Activated naive CD4-positive, alpha-beta T cell treated with anti-CD3 and anti-CD28 coated beads, Interleukin-2, amount 50 U/mL, for 16 hours (primary cell): ENCODE results near the gene BMAL1.

Experiments
- DNase-seq: peaks from one replicate; pipeline ENCODE4 v3.0.0-alpha.2; 2020

BMAL1 gene

DNA sequence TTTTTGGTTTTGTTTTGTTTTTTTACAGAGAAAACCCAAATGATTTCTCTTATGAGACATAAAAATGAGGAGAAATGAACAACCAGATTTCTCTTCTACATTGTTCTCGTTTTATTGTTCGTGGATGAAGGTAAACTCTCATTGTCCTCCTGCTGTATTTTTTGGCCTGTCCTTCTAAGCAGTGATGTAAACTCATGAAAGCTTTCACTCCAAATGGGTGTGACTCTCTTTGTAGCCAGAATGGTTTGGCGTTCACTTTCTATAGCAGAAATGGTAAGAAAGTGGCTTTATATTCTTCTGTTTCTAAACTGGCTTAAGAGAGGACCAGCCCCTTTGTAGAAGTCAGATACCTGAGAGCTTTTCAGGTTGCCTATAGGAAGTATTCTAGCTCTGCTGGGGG lies 15.5 kb upstream of the BMAL1 start:
- DNase-seq = no peak

DNA sequence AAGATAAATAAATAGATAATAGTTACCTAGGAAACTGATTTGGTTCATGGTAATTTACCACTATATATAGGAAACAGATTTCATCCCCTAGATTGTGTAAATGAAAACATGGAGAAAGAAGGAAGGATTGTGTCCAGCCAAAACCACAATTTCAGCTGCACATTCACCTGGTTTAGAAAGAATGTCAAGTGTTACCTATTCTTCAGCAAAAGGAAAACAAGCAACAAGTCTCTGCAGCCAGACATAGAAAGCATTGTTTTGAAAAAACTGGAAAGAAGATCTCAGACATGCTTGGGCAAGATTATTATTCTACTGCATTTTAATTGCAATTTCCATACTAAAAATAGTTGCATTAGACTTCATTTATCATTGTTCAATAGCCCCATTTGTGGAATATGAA lies 8.8 kb upstream of the BMAL1 start:
- no peak for DNase-seq

DNA sequence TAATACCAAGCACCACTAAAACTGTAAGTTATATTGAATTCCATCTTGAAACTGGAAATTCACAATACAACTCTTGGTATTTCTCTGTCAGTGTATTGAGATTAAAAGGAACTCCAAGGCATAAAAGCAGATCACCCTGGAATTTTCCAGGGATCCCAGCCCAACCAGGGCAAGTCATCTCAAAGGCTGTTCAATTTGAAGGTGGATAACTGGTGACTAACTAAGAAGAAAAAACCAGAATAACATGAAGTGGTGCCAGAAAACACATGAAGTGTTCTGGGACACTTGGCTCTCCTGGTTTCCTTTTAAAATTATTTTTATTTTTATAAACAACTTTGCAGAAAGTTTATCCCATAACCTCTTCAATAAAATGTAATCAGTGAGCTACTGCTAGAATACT lies 7.8 kb upstream of the BMAL1 start:
- no peak for DNase-seq

DNA sequence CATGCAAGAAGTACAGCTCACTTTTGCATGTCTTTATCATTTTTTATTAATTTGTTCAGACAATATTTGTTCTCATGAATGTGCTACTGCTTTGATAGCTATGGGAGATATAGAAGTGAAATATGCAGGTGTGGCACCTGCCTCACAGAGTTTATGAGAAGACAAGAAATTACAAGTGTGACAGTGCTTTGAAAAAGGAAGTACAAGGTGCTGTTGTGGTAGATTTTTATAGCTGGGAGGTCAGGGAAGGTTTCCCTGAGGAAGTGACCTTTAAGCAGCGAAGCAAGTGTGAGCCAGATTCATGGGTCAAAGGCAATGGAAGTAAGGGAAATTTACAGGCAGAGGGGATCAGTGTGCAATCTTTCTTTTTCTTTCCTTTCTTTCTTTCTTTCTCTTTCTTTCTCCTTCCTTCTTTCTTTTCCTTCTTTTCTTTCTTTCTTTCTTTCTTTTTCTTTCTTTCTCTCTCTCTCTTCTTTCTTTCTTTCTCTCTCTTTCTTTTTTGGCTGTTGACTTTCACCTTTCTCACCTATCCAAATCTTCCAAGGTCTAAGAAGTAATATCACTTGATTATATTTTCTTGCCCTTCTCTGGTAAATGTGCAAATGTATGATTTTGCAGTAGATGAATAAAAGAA lies 6.4 kb upstream of the BMAL1 start:
- DNase-seq = no peak

DNA sequence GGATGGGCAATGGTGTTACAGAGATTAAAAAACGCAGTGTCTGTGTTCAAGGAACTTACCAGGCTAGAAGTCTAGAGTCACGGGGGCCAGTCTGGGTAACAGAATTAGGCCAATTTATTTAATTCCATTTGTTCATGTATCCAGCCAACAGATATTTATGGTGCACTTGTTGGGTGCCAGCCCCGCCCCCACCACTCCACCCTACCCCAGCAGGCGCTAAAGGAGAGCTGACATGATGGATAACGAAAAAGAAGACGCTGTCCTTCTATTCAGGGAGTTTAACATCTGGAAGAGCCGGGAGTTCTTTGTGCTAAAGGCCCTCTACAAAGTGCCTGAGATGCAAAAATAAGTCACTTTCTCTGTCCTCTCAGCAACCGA lies 1.1 kb upstream of the BMAL1 start:
- DNase-seq = no peak

DNA sequence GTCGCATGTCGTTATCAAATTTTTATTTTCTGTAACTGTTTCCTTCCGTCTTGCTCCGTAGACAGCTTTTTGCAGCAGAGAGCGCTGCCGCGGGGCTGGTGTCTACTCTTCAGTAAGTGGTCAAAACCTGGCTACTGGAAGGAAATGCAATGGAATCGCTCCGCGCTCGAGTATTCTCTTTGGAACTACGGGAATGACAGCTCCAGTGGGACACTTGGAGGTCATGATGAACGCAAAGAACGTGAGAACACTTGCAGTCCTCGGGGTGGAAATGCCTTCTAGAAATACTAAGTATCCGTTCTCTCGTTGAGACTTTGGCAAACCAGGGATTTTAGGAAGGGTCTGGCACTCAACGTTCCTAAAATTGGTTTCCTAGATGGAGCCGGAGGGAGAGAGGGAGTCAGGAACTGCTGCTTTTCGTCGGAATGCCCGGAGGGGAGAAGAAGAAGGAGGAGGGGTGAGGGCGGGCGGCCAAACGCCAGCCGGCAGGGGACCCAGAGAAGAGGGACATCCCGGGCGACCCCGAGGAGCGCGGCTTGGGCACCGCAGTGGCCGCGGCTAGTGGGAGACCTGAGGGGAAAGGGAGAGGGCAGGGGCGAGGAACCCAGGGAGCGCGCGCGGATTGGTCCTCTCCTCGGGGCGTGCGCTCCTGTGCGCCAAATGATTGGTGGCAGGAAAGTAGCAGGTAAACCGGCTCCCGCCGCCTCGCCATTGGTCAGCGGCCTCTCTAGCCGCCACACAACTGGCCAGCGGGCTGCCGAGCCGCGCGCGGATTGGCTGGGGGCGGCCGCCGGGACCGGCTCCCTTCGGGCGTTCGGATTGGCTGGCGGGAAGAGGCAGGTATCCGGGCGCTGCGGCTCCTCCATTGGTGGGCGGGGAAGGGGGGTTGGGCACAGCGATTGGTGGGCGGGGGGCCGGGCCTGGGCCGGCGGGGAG lies 490 bp upstream of the BMAL1 start:
- DNase-seq = peak; percentile 97

DNA sequence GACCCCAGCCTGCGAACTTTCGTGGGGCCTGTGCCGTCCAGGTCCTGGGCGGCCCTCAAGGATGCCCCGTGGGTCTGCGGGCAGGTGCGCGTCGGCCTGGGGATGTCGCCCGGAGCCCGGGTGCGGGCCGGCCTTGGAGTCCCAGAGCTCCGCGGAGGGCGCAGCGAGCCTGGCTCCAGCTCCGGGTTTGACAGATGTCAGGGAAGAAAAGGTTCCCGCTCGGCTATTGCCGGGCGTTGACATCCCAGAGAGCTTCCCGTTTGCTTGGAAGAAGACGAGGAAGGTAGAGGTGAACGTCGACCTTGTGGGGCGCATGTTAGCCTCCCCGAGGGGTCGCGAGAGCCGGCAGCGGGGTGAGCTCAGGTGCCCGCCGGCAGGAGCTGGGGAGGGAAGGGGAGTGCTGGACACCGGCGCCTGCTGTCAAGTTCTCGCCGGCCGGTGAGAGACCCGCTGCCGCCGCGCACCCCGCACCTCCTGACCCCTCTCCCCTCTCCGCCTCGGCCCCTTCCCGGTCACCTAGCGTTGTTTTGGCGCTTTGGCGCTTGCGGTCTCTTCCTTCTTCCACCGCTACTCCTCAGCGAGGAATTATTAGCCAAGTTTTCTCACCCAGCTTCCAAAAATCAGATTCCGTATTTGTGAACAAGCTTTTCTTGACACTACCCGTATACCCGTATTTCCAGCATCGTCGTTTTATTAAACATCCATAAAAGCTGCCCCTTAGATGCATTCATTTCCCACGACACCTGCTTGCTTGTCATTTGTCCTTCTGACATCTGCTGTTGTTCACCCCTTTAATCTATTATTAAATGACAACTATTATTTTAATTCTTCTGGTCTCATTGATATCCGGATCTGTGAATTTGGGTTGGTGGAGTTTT lies 1.3 kb downstream of the BMAL1 start:
- no peak for DNase-seq

DNA sequence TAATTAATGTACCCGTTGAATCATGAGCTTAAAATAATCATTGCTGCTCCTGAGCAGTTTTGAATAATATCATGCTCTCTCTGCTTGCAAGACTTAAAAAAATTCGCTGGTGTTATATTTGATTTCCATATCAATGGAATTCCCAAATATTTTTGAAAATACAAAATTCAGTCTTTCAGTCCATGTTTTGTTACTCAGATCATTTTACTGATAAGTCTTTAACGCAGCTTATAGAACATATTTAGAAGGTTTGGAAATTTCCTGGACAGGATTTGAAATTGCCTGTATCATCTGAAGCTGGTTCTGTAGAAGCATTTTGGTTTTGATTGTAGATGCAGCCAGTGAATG lies 1.9 kb downstream of the BMAL1 start:
- no peak for DNase-seq

DNA sequence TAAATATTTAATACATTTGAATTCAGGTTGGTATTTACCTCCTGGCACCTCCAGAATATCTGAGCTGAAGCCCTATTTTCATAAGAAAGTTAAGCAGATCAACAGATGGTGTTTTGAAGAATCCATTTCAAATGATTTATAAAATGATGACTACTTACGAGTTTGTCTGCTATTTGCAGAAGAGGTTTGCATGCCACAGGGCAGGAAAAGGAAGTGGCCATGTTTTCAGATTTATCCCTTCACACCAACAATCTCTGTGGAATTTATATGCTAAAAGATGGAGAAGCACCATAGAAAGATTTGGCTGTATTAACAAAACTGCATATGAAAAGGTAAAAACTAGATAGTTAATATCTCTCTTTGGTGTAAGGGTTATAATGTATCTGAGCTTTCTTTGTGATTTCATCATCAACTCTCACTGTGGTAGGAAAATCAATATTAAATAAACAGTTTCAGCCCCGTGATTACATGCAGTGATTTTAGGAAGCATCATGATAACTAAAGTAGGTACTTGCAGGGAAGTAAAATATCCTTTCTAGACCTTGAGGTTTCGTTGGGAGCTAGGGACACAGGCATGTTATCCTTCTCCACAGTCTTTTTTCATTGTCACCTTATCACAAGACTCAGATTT lies 2.6 kb downstream of the BMAL1 start:
- DNase-seq = no peak

DNA sequence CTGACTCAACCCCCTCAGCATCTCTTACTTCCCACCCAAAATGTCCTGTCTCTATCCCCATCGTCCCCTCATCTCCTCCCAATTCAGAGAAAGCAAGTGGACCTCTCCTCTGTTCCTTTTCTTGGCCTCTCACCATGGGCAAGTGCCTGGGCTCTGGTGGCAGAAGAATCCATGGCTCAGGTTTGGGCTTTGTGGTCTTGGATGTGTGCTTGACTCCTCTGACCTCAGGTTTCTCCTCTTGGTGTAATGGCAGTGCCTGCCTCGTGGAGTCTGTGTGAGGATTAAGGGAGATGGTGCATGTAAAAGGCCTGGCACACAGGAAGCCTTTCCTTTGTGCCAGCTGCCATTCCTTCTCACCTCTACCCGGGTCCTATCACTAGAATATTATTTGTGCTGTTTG lies 3.2 kb downstream of the BMAL1 start:
- no peak for DNase-seq

DNA sequence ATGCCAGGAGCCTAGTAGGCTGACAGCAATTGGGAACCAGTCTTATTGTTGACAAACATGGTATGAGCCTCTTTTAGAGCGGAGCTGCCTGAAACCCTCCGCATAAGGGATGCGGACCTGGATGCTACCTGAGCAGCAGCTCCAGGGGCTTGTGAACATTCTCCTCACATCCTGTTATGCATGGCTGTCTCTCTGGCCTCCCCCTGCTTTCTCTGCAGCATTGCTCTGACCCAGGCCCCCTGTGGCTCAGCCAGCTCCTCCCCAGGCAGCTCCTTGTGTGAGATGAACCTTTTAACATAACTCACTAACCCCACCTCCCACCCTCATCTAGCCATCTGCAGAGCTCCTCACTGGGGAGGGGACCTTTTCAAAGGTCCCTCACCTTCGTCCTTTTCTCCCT lies 6.0 kb downstream of the BMAL1 start:
- DNase-seq = no peak

DNA sequence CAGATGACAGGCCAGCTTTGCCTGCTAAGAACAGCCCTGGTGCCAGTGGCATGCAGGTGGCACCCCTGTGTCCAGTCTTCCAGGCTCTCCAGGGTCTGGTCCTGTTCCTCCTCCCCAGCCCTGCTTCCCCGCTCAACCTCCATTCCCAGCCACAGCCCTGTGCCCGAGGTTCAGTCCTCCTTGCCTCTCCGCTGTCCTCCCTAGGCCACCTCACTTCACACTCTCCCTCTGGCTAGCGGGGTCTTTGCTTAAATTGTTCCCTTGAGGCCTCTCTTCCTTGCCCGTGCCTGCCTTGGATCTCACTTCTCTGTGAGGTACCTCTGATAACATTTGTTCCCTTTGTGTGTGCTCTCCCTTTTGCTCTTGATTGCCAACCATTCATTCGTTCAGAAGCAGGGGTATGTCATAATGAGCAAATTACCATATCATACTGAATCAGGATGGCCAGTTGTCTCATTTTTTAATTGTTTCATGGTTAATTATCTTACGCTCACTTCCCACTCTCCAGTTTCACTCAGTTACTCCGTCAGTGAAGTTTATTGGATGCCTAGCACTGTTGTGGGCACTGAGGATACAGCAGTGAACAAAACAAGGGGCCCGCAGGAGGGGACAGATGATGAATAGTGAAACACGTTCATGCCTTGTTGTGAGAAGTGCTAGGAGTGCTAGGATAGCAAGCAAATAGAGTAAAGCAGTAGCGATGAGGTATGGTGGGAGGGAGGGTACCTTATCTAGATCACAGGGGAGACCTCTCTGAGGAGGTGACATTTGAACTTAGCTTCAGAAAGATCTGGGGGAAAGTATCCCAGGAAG lies 7.4 kb downstream of the BMAL1 start:
- no peak for DNase-seq

DNA sequence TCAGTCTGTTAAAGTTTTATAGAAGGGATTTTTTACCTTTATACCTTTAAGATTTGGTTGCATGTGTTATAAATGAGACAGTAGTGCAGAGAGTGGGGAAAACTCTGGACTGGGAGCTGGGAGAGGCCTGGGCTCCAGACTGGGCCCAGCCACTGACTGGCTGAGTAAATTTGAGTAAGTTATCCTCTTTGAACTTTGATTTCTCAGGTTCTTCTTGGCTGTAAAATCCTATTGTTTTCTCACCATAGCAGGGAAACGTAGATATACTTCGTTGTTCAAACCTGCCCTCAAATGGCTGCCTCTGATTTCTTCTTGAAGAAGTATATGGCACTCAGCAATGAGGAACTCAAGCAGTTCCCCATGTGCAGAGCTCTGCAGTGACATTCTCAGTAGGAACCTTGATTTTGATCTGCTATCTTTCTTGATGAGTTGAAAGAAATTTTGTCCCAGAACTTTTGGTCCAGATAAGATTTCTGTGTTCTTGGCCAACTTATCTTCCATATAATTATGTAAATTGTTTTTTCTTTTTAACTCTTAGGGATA lies 8.8 kb downstream of the BMAL1 start:
- DNase-seq = no peak

DNA sequence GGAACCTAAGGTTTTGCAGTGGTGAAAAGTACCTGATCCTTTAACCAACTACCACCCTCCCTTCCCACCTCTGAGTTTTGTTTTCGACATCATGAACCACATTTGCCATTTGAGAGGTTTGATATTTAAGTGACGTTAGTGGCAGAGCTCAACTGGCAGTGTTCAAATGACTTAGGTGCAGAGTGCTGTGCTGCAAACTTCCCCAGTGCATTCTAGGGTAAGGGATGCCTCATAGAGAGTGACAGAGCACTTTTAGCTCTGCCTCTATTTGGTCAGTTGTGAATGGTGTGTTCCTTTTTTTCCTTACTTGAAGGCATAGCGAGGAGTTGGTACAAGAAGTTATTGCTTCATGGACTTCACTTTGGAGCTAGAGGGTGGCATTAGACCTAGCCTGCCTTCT lies 9.4 kb downstream of the BMAL1 start:
- no peak for DNase-seq

DNA sequence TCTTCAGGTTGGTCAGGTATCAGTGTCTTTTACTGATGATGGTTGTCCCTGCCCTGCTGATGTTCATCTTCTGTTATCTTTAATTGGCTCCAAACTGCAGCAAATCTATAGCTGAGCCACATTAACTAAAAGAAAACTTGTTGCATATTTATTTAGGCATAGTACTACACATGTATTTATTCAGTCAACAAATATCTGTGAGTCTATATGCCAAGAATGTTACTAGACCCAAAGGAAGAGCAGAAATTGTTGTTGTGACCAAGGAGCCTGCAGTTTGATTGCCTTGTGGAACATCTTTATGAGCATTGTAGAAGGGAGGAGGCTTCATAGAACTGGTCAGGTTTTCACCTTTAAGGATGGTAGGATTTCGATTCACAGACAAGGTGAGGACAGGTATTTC lies 10.1 kb downstream of the BMAL1 start:
- no peak for DNase-seq

DNA sequence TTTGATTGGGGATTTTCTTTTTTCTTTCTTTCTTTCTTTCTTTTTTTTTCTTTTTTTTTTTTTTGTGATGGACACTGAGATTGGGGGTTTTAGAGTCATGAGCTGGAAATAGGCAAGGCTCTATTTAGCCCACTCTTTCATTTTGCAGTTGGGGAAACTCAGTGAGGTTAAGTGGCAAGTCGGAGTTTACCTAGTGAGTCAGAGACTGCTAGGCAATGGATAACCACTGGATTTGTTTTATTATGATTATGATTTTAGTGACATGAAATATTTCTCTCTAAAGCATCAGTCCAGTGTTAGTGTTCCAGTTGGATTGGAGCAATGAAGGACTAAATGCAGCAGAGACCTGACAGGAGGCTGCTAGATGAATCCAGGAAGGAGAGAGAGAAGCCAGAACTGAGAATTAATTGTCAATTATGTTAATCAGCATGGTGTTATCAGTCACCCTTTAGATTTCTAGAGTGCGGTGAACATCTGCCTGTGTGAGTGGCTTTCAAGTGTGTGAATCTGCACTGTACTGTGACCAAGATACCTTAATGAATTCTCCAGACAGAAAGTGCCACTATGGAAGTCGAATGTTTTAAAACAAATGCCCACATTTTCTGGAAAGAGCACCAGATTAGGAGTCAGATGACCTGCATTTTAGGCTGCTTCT lies 10.9 kb downstream of the BMAL1 start:
- DNase-seq = no peak

DNA sequence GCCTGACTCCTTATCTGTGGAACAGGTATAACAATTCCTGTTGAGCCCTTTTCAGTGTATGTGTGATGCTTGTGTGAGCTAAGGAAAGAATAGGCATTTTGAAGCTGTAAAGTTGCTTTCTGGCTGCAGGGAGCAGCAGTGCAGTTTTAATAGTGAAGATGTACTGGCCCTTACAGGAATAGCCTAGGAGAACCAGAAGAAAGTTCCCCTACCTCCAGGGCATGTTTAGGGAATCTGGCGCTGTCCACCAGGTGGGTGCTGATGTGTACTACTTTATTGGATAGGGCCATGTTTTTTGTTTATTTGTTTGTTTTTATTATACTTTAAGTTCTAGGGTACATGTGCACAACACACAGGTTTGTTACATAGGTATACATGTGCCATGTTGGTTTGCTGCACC lies 11.5 kb downstream of the BMAL1 start:
- no peak for DNase-seq

DNA sequence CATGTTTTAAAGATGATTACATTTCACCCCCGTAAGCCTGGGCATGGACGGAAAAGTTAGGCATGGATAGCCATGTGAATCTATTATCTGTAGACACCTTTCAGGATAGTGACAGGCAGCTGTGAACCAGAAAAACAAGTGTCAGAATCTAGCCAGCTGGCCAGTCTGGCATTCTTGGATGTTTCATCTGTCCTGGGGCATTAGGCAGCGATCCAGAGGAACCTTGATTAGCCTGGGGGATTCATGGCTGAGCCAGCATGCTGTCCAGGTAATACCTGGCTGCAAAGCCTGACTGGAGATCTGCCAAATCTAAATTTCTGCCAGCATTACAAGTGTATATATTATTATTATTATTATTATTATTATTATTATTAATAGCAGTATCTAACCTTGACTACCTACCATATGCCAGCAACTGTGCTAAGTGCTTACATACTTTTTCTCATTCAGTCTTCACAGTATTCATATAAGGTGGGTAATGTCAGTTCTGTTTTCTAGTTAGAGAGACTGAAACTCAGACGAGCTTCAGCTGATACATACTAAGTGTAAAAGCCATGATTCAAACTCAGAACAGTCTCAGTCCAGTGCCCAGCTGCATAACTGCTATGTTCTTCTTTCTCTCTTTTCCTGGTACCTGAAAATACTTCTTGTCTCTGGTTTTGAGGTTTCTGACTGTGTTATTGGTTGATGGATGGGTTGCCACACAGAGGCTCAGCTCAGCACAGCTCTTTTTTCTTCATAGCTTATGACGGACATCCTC lies 12.8 kb downstream of the BMAL1 start:
- DNase-seq = no peak

DNA sequence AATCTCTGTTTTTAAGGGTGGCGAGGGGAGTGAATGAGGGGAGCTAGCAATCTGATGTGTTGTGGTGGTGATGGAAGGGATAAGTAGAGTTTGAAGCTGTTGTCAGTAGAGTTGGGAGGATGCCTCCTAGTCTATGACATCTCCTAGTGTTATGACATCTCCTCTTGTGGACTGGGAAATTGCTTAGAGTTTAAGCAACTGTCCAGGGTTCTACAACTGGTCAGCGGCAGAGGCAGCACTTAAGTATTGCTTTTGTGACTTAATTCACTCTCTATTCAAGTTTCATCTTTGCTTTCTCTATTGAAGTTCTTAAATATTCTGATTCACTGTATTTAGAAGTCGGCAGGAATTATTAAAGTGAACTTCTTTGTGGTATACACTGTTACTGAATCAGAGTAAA lies 13.8 kb downstream of the BMAL1 start:
- DNase-seq = no peak

DNA sequence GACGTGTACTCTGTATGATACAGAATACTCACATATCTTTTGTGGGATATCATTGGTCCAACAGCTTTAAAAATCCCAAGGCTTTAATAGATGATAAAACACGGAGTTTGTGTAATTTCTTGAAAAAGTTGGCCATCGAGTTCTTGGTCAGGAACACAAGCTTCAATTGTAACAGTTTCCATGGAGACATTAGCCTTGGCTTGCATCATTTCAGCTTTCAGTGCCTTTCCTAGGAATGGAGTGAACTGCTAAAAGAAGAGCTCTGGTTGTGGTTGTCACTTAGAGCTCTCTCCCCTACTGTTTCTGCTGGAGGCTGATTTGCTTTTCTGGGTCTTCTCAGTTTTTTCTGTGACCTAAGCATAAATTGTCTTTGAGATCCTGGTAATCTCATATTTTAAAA lies 14.2 kb downstream of the BMAL1 start:
- no peak for DNase-seq

DNA sequence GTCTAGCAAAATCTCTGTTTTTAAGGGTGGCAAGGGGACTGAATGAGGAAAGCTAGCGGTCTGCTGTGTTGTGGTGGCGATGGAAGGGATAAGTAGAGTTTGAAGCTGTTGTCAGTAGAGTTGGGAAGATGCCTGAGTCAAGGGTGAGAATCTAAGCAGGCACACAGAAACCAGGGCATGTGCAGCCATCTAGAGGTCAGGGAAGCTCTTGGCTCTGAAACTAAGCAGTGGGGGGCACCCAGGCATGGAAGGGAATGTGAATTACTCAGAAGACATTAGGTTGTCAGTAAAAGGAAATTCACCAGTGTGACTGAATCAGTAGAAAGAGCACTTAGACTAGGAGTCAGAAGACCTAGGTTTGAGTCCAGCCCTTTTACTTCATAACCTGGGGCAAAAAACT lies 15.4 kb downstream of the BMAL1 start:
- no peak for DNase-seq
